Measurements from ENCODE around the gene KLHL14.

GRCh38 chr18:32759611-32760167 lies 13.1 kb downstream of the KLHL14 start:
- no peak for TF ChIP-seq REST (IDR thresholded peaks at IDR 0.05; ENCODE audit: insufficient read depth in 1 of 2, low read depth in 2 of 2, low read length in 2 of 2)
- no peak for TF ChIP-seq SIN3A (IDR thresholded peaks at IDR 0.05; ENCODE audit: borderline replicate concordance, insufficient read depth, low read length)
- no peak for TF ChIP-seq POLR2AphosphoS5 (IDR thresholded peaks at IDR 0.05; ENCODE audit: low read depth, low read length)
- TF ChIP-seq FOXP2 (optimal IDR thresholded peaks at IDR 0.05; ENCODE audit: borderline replicate concordance, extremely low read depth, extremely low read length, insufficient read depth): no peak
- TF ChIP-seq TAF1 (IDR thresholded peaks at IDR 0.05; ENCODE audit: borderline replicate concordance, insufficient read depth, low read length): no peak

Data from PFSK-1 (cell line).